Breast epithelium (tissue), 4 donors: Measurements from ENCODE around the gene DUOX2. TPM values are rescaled to one million over a fixed set of nuclear protein-coding genes. Genes with fewer than 3 reads are reported as not detected.

ENCODE experiments used
- DNase-seq, 2 donors: peaks; one replicate each; pipeline ENCODE4 v3.0.0-alpha.2; 2019; ENCODE audit warnings: low spot score in 2 of 2
- H3K27ac ChIP-seq, 2 donors: fragments of 200-600 bp; sonication (generic) in 1 of 2; one replicate each; pipeline ENCODE4 v1.5.1; 2016 to 2019; ENCODE audit warnings: mild to moderate bottlenecking in 1 of 2
- H3K27me3 ChIP-seq, 2 donors: fragments of 200-600 bp; sonication (generic) in 1 of 2; one replicate each; pipeline versions ENCODE4 v1.5.1 to v1.6.0; 2017 to 2019; ENCODE audit warnings: control low read depth in 1 of 2, mild to moderate bottlenecking in 1 of 2
- H3K36me3 ChIP-seq: fragments of 200-600 bp; one replicate; pipeline ENCODE4 v1.5.1; 2019
- H3K4me1 ChIP-seq, 2 donors: fragments of 200-600 bp; sonication (generic); one replicate each; pipeline ENCODE4 v1.5.1; 2016 to 2019; ENCODE audit warnings: control low read depth in 1 of 2
- H3K4me3 ChIP-seq, 3 donors: fragments of 200-600 bp; sonication (generic); 1 replicate in 2 of 3; 2 replicates in 1 of 3; pipeline ENCODE4 v1.5.1; 2016 to 2019; ENCODE audit warnings: mild to moderate bottlenecking in 3 of 3, moderate library complexity in 2 of 3
- H3K9me3 ChIP-seq, 2 donors: fragments of 200-600 bp; sonication (generic) in 1 of 2; one replicate each; pipeline ENCODE4 v1.5.1; 2016 to 2019; ENCODE audit warnings: control low read depth in 1 of 2
- POLR2A ChIP-seq: fragments of 450-650 bp; IDR thresholded peaks from one replicate; pipeline ENCODE4 v1.6.1; 2016; ENCODE audit warnings: antibody characterized with exemption, mild to moderate bottlenecking, moderate library complexity
- POLR2AphosphoS5 ChIP-seq, 3 donors: sonication (generic); formaldehyde crosslinking; IDR thresholded peaks; one replicate each; pipeline ENCODE4 v1.6.1; 2017; ENCODE audit warnings: antibody characterized with exemption in 3 of 3
- intact Hi-C: fragments of 100-400 bp; cut with DNase I; formaldehyde crosslinking; loops from one replicate; pipeline ENCODE4 v1.15.1; 2023; ENCODE audit warnings: low total_unique reads
- total RNA-seq, 3 donors: library from RNA; depleted of rRNA; stranded (reverse); fragments of >200 nt; gene quantifications; one replicate each; pipeline ENCODE4 v1.1.0, GENCODE V29; 2016
- TF ChIP-seq, protein P1 (sequence below), 3 donors: fragments of 450-650 bp; IDR thresholded peaks; one replicate each; pipeline ENCODE4 v1.5.1; 2016 to 2017; ENCODE audit warnings: antibody characterized with exemption in 3 of 3, mild to moderate bottlenecking in 3 of 3, moderate library complexity in 3 of 3

The DUOX2 gene
- total RNA-seq, 3 donors from 2014 or later, result 0.15 to 0.98 (median 0.16) TPM

GRCh38 chr15:45129651-45130129, 15.7 kb upstream of the DUOX2 start, which contains the start of the genes DUOX1 and DUOXA1:
Gene DUOX1, plus strand, starts transcription at chr15:45129994. Its CDS starts 1,973 bp downstream, at chr15:45131967.
Gene DUOXA1, minus strand, starts transcription at chr15:45129879. Its CDS starts 6,865 bp downstream, at chr15:45123014.
- peak within 1 kb of the TSS in 1 of 2 donors; percentile 17 for H3K27ac ChIP-seq
- H3K4me1 ChIP-seq, result no peaks in the 10 kb centered on the region
- H3K36me3 ChIP-seq, result no peaks in the 10 kb centered on the region
- TF ChIP-seq, protein P1, sequence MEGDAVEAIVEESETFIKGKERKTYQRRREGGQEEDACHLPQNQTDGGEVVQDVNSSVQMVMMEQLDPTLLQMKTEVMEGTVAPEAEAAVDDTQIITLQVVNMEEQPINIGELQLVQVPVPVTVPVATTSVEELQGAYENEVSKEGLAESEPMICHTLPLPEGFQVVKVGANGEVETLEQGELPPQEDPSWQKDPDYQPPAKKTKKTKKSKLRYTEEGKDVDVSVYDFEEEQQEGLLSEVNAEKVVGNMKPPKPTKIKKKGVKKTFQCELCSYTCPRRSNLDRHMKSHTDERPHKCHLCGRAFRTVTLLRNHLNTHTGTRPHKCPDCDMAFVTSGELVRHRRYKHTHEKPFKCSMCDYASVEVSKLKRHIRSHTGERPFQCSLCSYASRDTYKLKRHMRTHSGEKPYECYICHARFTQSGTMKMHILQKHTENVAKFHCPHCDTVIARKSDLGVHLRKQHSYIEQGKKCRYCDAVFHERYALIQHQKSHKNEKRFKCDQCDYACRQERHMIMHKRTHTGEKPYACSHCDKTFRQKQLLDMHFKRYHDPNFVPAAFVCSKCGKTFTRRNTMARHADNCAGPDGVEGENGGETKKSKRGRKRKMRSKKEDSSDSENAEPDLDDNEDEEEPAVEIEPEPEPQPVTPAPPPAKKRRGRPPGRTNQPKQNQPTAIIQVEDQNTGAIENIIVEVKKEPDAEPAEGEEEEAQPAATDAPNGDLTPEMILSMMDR (IDR thresholded peaks at IDR 0.05), result no peak
- no peak for TF ChIP-seq POLR2A
- no peak for TF ChIP-seq POLR2AphosphoS5 (IDR thresholded peaks at IDR 0.05)
- DNase-seq, result peak in 1 of 2 donors; percentile 22
- intact Hi-C loops, result no loop called here
- H3K4me3 ChIP-seq, result peak within 1 kb of the TSS; percentile 36 to 67 (median 45)
- peaks cover 8 to 42% of the 10 kb centered on the region in 2 donors for H3K27me3 ChIP-seq
- no peaks in the 10 kb centered on the region for H3K9me3 ChIP-seq

- no peaks in the 10 kb centered on the region for H3K36me3 ChIP-seq
- no peak overlapping the region for H3K27ac ChIP-seq
- no peaks in the 10 kb centered on the region for H3K9me3 ChIP-seq
- TF ChIP-seq POLR2A, result no peak
- H3K4me3 ChIP-seq, result peak overlapping the region; percentile 36 to 67 (median 45)
- H3K4me1 ChIP-seq, result no peaks in the 10 kb centered on the region
- peaks cover 8 to 36% of the 10 kb centered on the region in 2 donors for H3K27me3 ChIP-seq
- intact Hi-C loops, result no loop called here
- no peak for DNase-seq
Measured at GRCh38 chr15:45128971-45129639, 15.1 kb upstream of the DUOX2 start.

DNA sequence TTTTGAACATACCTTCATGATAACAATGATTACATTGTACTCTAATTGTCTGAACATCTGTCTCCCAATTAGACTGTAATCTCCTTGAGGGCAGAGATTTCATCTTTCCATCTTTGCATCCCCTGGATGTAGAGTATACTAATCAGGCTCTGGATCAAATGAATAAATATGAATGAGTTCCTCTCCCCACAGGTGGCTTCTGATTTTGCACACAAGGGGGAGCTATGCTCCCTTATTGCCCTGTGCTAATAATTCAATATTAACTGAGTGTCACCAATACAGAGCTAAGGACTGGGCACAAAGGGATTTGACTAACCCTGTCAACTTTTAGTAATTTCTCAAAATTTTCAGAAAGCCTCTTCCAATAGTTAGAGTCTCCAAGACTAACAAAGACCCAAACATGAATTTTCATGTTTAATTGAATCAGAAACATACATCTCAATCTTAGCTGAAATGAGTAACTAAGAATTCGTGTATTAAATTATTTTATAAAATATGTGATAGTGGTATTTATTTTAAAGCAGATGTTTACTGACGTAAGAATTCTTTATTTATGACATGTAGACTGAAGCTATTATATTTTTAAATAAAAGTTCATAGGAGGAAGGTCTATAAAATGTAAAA, 12.7 kb upstream of the DUOX2 start:
- H3K27ac ChIP-seq, result no peak overlapping the region

DNA sequence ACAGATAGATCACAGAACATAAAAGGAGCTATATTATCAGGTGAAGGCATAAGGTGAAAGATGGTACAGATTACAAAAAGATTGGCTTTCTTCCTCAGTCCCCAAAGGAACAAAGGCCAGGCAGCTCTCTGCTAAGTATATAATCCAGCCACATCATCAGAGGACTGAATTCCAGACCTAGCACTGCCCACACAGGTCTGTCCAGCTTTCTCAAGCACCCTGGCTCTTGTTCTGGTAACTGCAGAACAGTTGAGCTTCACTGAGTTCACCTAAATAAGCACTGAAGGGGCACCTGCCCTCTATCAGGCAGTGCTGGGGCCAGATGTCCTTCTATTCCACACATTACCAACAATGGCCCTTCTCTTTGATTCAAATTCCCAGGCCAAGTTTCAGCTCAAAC, 9.4 kb upstream of the DUOX2 start:
- Histone ChIP-seq H3K27ac (no peak overlapping the region), H3K27me3 (peaks cover 0 to 2% of the 10 kb centered on the region in 2 donors)
- intact Hi-C loops, result no loop called here

More for the DNA sequence above, 12.7 kb upstream of the DUOX2 start:
- H3K27me3 ChIP-seq, result peaks cover 8 to 24% of the 10 kb centered on the region in 2 donors
- H3K4me3 ChIP-seq, result no peak overlapping the region
- H3K9me3 ChIP-seq, result no peaks in the 10 kb centered on the region
- no peak for DNase-seq
- intact Hi-C loops, result no loop called here
- H3K36me3 ChIP-seq, result no peaks in the 10 kb centered on the region
- H3K4me1 ChIP-seq, result no peaks in the 10 kb centered on the region
- TF ChIP-seq, protein P1 (IDR thresholded peaks at IDR 0.05), result peak; percentile 14 to 34 (median 28)
- TF ChIP-seq POLR2A, result no peak
- no peak for TF ChIP-seq POLR2AphosphoS5 (IDR thresholded peaks at IDR 0.05)

DNA sequence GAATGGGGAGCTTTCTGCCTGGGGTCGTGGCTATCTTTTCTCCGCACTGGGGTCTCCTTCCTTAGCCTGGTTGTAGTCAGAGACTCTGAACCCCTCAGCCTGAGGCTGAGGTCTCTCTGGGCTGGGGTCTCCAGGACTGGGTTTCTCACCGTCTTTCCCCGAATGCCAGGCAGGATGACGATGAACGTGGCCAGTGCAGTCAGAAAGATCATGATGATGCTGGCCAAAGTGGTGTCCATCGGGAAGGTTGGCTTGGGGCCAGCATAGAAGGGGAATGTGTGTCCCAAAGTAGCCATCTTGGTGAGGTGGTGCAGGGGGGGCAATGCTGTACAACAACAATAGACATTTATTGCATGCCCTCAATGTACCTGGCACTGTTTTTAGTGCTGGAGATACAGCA, 8.7 kb upstream of the DUOX2 start:
- intact Hi-C loops, result no loop called here
- Histone ChIP-seq H3K27ac (no peak overlapping the region), H3K27me3 (peaks cover 0 to 2% of the 10 kb centered on the region in 2 donors), H3K4me1 (no peaks in the 10 kb centered on the region), H3K4me3 (no peak overlapping the region), H3K9me3 (no peaks in the 10 kb centered on the region), H3K36me3 (no peaks in the 10 kb centered on the region)
- TF ChIP-seq, protein P1 (IDR thresholded peaks at IDR 0.05), result no peak
- no peak for TF ChIP-seq POLR2A
- TF ChIP-seq POLR2AphosphoS5 (IDR thresholded peaks at IDR 0.05), result no peak
- no peak for DNase-seq

More for the DNA sequence above, 9.4 kb upstream of the DUOX2 start:
- Histone ChIP-seq H3K36me3 (no peaks in the 10 kb centered on the region), H3K9me3 (no peaks in the 10 kb centered on the region), H3K4me1 (no peaks in the 10 kb centered on the region), H3K4me3 (no peak overlapping the region)
- TF ChIP-seq, protein P1 (IDR thresholded peaks at IDR 0.05), result no peak
- TF ChIP-seq POLR2A (no peak), POLR2AphosphoS5 (IDR thresholded peaks at IDR 0.05) (no peak)
- no peak for DNase-seq
